RPMI8226 (cell line): ENCODE measurements around the gene PADI1.

ENCODE experiments used
- DNase-seq: peaks from one replicate; pipeline ENCODE4 v3.0.0-alpha.2; 2015

Gene PADI1

DNA sequence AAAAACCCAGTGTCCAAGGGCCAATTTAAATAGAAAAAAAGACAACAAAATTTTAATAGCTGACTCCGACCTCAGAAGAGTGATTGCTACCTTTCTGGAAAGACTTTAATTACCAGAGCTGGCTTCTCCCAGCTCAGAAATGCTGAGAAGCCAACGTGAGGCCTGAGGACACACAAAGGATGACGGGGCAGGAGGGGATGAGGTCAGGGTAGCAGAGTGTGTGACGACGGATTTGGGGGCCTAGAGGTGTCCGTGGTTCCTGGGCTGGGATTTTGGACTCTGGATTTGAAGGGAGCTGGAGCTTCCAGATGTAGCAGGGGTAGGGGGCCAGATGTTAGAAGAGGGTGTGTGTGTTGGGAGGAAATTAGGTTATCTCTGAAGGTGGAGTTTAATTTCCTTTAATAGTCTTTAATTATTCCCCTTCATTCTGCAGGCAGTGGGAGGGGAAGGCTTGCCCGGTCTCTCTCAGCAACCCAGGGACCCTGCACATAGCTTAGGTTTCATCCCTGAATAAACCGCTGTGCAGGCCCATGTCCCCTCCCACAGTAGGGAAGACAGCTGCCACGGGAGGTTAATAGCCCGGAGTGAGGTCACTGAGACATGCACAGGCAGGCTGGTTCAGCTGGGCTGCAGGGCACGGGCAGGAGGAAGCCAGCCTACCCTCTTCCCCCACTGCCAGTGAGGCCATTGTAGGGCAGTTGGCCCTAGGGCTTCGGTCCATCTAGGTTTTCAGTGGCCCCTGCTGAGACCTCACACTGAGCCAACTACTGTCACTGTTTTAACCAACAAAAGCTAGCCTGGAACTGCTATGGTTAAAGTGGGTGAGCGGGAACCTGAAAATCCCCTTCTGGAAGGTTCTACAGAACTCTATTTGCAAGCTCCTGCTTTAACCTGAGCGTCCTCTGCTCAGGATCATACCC, 40.2 kb downstream of the PADI1 start:
- no peak for DNase-seq

DNA sequence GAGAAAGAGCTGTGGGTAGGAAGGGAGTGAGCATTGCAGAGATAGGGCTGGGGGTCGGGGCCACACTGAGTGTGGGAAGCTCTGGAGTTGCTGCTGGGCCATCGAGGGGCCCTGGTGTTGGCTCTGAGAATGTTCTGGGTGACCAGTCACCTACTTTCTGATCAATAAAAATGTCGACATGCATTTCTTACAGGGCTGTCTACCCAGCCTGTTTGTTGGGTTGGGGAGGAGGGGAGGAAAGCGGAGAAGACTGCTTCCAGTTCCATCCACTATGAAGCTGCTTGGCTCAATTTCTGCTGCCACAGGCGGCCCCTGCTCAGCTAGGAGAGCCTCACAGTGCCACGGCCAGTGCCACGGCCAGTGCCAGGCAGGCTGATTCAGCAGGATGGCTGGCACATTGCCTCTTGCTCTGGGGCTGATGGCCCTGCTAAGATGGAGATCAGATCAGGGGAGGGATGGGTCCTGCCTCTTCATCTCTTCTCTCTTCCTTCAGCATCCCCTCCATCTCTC, 40.9 kb downstream of the PADI1 start:
- no peak for DNase-seq

DNA sequence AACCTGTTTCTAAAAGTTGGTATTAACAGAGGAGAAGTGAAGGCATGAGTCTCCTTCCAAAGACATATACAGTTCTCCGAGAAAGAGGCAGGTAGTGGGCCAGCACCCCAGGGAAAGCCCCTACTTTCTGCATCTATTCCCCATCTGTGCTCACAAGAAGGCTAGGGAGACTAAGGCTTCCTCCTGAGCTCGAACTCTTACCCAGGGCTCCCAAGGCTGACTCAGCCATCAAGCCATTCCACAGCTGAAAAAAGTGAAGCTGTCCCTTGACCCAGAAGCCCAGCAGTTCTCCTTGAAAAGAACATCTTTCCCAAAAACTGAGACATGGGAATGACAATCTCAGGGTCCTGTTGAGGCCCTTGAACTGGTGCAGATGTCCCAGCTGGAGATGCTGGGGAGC, 42.0 kb downstream of the PADI1 start:
- no peak for DNase-seq

GRCh38 chr1:17248781-17249180, 43.9 kb downstream of the PADI1 start, which contains the start of gene PADI3:
TSS of gene PADI3 (plus strand) at chr1:17249098. CDS start at chr1:17249138, 40 bp downstream.
- DNase-seq: no peak

- peak; percentile 84 for DNase-seq
Measured at GRCh38 chr1:17250601-17251000, 45.7 kb downstream of the PADI1 start.

DNA sequence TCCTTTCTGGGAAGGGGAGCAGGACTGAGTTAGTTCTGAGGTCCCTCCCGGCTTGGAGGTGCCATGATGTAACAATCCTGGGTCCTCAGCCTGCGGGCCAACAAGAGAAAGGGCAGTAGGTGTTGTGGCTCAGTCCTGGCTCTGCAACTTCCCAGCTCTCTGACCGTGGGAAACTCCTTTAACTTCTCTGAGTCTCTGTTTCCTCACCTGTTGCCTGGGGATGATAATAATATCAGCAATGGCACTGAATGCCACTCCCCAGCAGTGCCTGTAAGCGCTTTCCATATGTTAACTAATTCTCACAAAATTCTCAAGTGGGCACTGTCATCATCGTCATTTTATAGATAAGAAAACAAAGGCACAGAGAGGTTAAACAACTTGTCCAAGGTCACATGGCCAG, 46.3 kb downstream of the PADI1 start:
- DNase-seq: no peak

DNA sequence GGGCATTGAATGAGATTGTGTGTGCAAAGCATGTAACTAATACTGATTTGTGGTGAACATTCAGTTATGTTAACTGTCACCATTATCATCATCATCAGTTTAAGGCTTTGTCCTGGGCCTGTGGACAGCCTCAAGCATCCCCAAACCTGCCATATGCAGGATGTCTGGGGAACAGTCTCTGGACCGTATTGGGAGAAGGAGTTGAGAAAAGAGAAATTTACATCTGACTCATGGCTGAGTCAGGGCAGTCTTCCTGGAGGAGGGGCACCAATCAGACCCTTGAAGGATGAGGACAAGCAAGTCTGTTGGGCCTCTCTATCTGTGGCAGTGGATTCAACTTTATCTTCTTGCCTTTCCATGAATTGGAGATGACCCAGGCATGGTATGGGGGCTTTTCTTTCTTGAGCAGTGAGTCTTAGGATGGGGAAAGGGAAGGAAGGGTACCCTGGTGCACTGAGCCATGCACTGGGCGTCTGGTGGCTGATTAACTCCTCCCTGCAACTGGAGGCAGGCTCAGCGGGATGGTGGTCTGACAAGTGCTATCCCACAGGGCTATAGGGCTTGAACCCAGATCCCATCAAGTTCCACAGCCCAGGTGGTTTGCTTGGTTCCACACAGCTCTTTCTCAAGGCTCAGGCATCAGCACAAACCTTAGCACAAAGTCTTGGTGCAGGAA, 46.9 kb downstream of the PADI1 start:
- no peak for DNase-seq

- no peak for DNase-seq
Measured at GRCh38 chr1:17255336-17255735, 50.4 kb downstream of the PADI1 start.

DNA sequence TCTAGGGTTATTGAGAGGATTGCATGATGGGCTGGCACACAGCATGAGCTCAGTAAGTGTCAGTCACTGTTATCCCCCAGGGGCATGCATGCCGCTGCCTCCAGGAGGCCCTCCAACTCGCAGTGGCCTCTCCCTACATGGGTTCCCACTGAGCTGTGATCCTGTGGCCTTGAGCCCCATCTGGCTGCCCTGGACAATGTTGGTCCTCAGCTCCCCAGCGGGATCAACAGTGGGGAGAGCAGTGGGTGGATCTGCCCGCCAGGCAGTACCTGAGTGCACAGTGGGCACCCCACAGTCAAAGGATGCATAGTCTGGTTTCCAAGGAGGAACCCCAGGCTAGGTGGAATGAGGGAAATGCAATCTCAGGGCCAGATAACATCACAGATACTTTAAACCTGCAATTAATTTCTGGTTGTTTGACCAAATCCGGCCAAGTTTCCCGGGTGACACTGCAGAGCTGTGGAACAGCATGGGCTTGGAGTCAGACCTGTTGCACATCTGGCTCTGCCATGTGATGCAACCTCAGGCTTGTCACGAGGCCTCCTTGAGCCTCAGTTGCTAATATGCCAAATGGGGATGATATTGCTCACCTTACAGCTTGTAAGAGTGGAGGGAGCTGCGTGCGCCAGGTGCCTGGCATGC, 53.3 kb downstream of the PADI1 start:
- no peak for DNase-seq

DNA sequence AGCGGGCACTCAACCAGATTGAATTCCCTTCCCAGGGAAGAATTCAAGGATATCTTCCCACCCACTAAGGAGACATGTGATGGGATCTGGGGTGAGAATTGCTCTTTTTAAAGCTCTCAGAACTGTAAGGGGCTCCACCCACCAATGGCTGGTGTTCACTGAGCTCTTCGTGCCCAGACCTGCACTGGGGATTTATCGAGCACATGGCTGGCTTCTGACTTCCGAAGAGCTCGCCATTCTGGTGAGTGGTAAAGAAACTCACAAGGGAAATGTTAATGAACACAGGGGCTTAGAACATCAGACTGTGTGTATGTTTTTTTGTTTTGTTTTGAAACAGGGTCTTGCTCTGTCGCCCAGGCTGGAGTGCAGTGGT, 53.8 kb downstream of the PADI1 start:
- no peak for DNase-seq

GRCh38 chr1:17259233-17259873, 54.4 kb downstream of the PADI1 start:
- DNase-seq: no peak

GRCh38 chr1:17260264-17260663, 55.3 kb downstream of the PADI1 start:
- DNase-seq: no peak

- DNase-seq: no peak
Measured at GRCh38 chr1:17260738-17261137, 55.8 kb downstream of the PADI1 start.

GRCh38 chr1:17263936-17264335, 59.0 kb downstream of the PADI1 start:
- DNase-seq: no peak

GRCh38 chr1:17264470-17264869, 59.5 kb downstream of the PADI1 start:
- no peak for DNase-seq

- DNase-seq: no peak
Measured at GRCh38 chr1:17265162-17265561, 60.2 kb downstream of the PADI1 start.

DNA sequence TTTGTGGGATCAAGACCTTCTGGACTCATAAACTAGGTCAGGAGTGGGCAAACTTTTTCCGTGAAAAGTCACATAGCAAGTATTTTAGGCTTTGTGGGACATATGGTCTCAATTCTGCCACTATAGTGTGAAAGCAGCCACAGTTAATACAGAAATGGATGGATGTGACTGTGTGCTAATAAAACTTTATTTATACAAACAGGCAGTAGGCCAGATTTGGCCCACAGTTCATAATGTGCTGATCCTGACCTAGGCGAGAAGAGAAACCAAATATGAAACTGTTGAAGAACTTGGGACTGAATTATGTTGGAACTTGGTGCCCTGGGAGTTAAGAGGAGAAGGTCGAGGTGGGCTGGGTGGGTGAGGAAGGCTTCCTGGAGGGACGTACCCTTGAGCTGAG, 61.0 kb downstream of the PADI1 start:
- DNase-seq: no peak

GRCh38 chr1:17270891-17271765, 66.2 kb downstream of the PADI1 start:
- DNase-seq: no peak

DNA sequence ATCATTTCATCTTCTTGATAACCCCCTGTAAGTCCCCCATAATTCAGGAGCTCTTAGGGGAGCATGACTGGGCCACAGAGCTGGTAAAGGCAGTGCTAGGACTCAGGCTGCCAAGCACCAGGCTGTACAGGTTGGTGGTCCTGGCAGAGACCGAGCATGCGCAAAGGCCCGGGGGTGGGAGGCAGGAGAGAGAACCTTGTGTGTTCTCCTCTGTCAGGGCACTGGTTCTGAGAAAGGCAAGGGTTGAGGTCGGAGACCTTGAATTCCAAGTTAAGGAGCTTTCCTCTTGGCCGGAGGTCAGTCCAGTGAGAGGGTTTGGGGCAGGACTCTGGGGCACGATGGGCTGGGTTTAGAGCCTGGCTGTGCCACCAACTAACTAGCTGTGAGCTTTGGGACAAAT, 67.1 kb downstream of the PADI1 start:
- DNase-seq: no peak

DNA sequence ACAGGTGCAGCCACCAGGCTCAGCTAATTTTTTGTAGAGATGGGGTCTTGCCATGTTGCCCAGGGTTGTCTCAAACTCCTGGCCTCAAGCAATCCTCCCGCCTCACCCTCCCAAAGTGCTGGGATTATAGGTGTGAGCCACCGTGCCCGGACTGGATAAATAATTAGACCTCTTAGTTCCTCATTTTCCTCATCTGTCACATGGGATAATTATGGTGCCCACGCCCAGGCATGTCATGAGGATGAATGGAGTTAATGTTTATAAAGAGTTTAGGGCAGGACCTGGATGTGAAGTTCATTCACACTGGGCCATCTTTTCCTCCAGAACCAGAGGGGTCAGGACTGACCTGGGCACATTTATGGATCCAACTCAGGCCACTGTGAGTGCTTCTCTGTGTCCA, 67.7 kb downstream of the PADI1 start:
- DNase-seq: no peak

- no peak for DNase-seq
Measured at GRCh38 chr1:17273096-17273495, 68.2 kb downstream of the PADI1 start.
